MCF 10A (cell line): ENCODE measurements around the gene CHKB. TPM values are rescaled to one million over a fixed set of nuclear protein-coding genes. Genes with fewer than 3 reads are reported as not detected.

Source experiments
- BruUV-seq: library from RNA; stranded (reverse); fragments of 400-500 nt; replicated peaks from 2 replicates; lab custom pipeline; 2021; lab: Mats Ljungman, UMichigan
- CTCF ChIA-PET: fragments of 300-600 bp; sonication (Branson Sonifier 250); formaldehyde crosslinking; extraction: SDS; loops from one replicate; lab custom pipeline; 2021; ENCODE audit warnings: antibody characterized with exemption, inconsistent platforms; lab: Yijun Ruan, JAX
- POLR2A ChIA-PET: fragments of 300-600, 350-650 bp; sonication (Branson Sonifier 250); formaldehyde crosslinking; extraction: SDS; loops from one replicate; lab custom pipeline; 2020; ENCODE audit warnings: antibody characterized with exemption, inconsistent platforms; lab: Yijun Ruan, JAX
- DNase-seq: peaks from one replicate; pipeline ENCODE4 v3.0.0-alpha.2; 2018; ENCODE audit not compliant: unreplicated experiment
- H3K27ac Mint-ChIP-seq: one replicate; pipeline ENCODE4 v1.8.0; 2022; ENCODE audit warnings: mild to moderate bottlenecking, low read depth, mixed read lengths; ENCODE audit not compliant: unreplicated experiment
- H3K27me3 Mint-ChIP-seq: one replicate; pipeline ENCODE4 v1.8.0; 2022; ENCODE audit warnings: mixed read lengths; ENCODE audit not compliant: insufficient read depth, unreplicated experiment
- H3K36me3 Mint-ChIP-seq: one replicate; pipeline ENCODE4 v1.8.0; 2022; ENCODE audit warnings: mild to moderate bottlenecking, moderate library complexity, mixed read lengths; ENCODE audit not compliant: insufficient read depth, unreplicated experiment
- H3K4me1 Mint-ChIP-seq: one replicate; pipeline ENCODE4 v1.8.0; 2022; ENCODE audit warnings: mixed read lengths; ENCODE audit not compliant: insufficient read depth, unreplicated experiment
- H3K4me3 Mint-ChIP-seq: one replicate; pipeline ENCODE4 v1.8.0; 2022; ENCODE audit warnings: mild to moderate bottlenecking, moderate library complexity, mixed read lengths; ENCODE audit not compliant: unreplicated experiment
- H3K9me3 Mint-ChIP-seq: one replicate; pipeline ENCODE4 v1.8.0; 2022; ENCODE audit warnings: mixed read lengths; ENCODE audit not compliant: unreplicated experiment
- intact Hi-C: fragments of 100-400 bp; cut with micrococcal nuclease; formaldehyde crosslinking; loops from 2 replicates; pipeline ENCODE4 v1.14.1; 2022
- total RNA-seq: library from RNA; stranded (reverse); gene quantifications from 2 replicates; pipeline ENCODE4 v1.2.3, GENCODE V29; 2022
- TF ChIP-seq, protein P1 (sequence below): fragments of 200-600 bp; IDR thresholded peaks from one replicate; pipeline ENCODE4 v1.8.0; 2022; ENCODE audit warnings: antibody characterized with exemption, mild to moderate bottlenecking; ENCODE audit not compliant: unreplicated experiment

CHKB gene
- total RNA-seq, 1 experiment from 2014 or later = 60.6 TPM

DNA sequence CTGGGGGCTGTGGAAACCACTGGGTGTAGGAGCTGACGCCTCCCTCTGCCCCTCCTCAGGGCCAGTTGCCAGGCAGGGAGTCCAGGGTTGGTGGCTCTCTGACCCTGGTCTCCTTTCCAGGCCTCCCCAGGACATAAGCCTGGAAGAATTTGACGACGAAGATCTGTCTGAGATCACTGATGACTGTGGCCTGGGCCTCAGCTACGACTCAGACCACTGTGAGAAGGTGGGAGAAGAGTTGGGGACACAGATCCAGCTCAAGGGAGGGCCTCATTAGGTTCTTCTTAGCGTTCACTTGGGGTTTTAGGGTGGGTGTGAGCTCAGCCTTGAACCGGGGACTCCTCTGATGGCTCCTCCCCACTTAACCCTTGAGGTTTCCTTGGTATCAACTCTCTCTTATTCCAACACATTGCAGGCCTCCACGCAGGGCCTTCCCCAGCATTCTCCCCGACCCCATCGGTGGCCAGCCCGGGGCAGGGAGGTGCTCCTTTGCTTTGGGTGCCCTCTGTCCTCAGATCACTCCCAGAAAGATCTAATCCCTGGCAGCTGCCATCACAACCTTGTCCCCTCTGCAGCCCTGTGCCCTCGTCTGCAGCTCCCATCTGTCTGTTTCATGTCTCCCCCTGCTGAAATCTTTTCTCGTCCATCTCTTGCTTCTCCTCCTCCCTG lies 19.2 kb upstream of the CHKB start:
- peak overlapping the region; percentile 58 for H3K4me3 Mint-ChIP-seq
- peaks cover 6% of the 10 kb centered on the region for H3K36me3 Mint-ChIP-seq
- no peaks in the 10 kb centered on the region for H3K4me1 Mint-ChIP-seq
- TF ChIP-seq, protein P1, sequence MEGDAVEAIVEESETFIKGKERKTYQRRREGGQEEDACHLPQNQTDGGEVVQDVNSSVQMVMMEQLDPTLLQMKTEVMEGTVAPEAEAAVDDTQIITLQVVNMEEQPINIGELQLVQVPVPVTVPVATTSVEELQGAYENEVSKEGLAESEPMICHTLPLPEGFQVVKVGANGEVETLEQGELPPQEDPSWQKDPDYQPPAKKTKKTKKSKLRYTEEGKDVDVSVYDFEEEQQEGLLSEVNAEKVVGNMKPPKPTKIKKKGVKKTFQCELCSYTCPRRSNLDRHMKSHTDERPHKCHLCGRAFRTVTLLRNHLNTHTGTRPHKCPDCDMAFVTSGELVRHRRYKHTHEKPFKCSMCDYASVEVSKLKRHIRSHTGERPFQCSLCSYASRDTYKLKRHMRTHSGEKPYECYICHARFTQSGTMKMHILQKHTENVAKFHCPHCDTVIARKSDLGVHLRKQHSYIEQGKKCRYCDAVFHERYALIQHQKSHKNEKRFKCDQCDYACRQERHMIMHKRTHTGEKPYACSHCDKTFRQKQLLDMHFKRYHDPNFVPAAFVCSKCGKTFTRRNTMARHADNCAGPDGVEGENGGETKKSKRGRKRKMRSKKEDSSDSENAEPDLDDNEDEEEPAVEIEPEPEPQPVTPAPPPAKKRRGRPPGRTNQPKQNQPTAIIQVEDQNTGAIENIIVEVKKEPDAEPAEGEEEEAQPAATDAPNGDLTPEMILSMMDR = no peak
- no peak overlapping the region for H3K27ac Mint-ChIP-seq
- no peak for DNase-seq
- H3K9me3 Mint-ChIP-seq = no peaks in the 10 kb centered on the region
- ChIA-PET CTCF (no interaction called here), POLR2A (interaction anchor here (2.6 kb wide), 1 partner anchor 19 kb away, joined by 5 read pairs; no protein-coding TSS in a partner anchor)
- intact Hi-C loops = no loop called here
- H3K27me3 Mint-ChIP-seq = peaks cover 15% of the 10 kb centered on the region
- no TSS peak for BruUV-seq

DNA sequence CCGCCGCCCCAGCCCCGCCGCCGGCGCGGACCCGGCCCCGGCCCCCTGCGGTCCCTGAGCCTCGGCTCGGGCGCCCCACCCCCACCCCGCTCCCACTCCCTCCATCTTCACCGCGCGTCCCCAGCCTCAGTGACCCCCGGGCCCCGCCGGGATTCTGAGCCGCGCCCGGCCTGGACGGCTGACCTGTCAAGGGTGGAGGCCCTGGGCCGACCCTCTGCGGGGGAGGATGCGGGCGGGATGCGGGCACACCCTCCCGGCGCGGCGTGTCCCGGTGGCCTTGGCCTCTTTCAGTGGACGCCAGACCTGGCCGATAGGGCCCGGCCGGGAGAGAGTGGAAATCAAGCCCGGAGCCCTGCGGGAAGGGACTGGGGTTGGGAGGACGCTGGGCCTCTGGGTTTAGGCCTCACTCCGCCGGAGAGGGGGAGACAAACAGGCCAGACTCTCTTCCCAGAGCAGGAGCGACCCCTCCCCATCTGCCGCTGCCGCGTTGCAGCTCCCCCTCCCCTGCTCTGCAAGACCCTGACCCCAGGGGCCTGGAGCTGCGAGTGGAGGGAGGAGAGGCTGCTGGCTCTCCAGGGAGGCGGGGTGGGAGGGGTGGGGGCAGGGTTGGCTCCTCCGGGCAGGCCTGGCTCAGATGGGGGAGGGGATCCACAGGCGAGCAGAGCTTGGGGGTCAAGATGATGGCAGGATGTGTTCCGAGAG lies 18.5 kb upstream of the CHKB start:
- peaks cover 13% of the 10 kb centered on the region for H3K27me3 Mint-ChIP-seq
- POLR2A ChIA-PET = interaction anchor here (2.6 kb wide), 1 partner anchor 20 kb away, joined by 5 read pairs; no protein-coding TSS in a partner anchor
- peak overlapping the region; percentile 58 for H3K4me3 Mint-ChIP-seq
- BruUV-seq = no TSS peak
- TF ChIP-seq, protein P1 = no peak
- no peak for DNase-seq
- H3K4me1 Mint-ChIP-seq = no peaks in the 10 kb centered on the region
- no peaks in the 10 kb centered on the region for H3K9me3 Mint-ChIP-seq
- peaks cover 6% of the 10 kb centered on the region for H3K36me3 Mint-ChIP-seq
- CTCF ChIA-PET = no interaction called here
- intact Hi-C loops = no loop called here
- H3K27ac Mint-ChIP-seq = no peak overlapping the region

DNA sequence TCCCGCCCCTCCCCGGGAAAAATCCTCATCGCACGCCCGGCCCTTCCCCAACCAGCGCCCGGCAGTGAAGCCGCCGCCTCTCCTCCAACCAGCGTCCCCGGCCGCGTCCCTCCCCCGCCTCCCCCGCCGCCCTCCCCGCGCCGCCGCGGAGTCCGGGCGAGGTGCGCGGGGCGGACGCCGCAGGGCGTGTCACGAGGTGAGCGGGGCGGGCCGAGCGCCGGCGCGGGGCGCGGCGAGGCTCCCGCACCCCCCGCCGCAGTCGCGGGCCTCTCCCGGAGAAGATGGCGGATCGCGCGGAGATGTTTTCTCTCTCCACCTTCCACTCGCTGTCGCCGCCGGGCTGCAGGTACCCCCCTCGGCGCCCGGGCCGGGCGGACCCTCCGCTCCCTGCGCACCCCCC lies 17.9 kb upstream of the CHKB start, which contains the start of gene MAPK8IP2:
Gene MAPK8IP2 (plus strand): TSS at position 256 of the 400 bp plus-strand sequence. CDS start 26 bp downstream, at position 282.
- no peak within 1 kb of the TSS for H3K27ac Mint-ChIP-seq
- H3K4me3 Mint-ChIP-seq = peak within 1 kb of the TSS; percentile 58
- POLR2A ChIA-PET = interaction anchor here (0.5 kb wide), 1 partner anchor 17 kb away, joined by 4 read pairs; no protein-coding TSS in a partner anchor
- peaks cover 6% of the 10 kb centered on the region for H3K36me3 Mint-ChIP-seq
- DNase-seq = no peak
- CTCF ChIA-PET = no interaction called here
- H3K9me3 Mint-ChIP-seq = no peaks in the 10 kb centered on the region
- TF ChIP-seq, protein P1 = no peak
- H3K27me3 Mint-ChIP-seq = peaks cover 13% of the 10 kb centered on the region
- intact Hi-C loops = no loop called here
- H3K4me1 Mint-ChIP-seq = no peaks in the 10 kb centered on the region
- BruUV-seq = no TSS peak

DNA sequence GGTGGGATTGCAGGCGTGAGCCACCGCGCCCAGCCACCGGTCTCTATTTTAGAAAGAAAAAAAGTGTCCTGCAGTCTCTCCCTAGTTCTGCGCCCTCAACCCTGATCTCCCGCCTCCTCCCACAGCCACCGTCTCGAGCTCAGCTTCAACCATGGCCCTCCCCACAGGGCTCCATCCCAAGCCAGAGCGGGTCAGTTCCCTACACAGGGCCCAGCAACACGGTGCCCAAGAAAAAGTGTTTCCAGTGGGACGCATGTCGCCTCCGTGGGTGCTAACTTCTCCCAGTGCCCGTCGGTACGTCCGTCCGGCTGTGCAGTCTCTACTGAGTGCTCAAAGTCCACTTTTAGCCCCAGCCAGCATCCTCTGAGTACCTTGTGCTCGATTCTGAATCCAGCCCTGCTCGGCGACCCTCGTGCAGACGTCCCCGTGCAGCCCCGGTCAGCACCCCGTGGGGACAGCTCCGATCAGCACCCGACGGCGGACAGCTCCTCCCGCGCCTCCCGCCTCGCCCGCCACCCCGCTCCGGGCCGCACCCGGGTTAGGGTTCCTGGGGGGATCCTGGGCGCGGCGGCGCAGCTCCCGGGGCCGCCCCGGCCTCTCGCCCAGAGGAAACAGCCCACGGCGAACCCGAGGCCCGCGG lies 17.3 kb upstream of the CHKB start:
- H3K27ac Mint-ChIP-seq = no peak overlapping the region
- peaks cover 6% of the 10 kb centered on the region for H3K36me3 Mint-ChIP-seq
- no peaks in the 10 kb centered on the region for H3K4me1 Mint-ChIP-seq
- ChIA-PET CTCF (no interaction called here), POLR2A (interaction anchor here (0.5 kb wide), 1 partner anchor 16 kb away, joined by 4 read pairs; no protein-coding TSS in a partner anchor)
- DNase-seq = peak; percentile 9
- H3K27me3 Mint-ChIP-seq = peaks cover 13% of the 10 kb centered on the region
- H3K9me3 Mint-ChIP-seq = no peaks in the 10 kb centered on the region
- peak overlapping the region; percentile 50 for H3K4me3 Mint-ChIP-seq
- TF ChIP-seq, protein P1 = no peak
- intact Hi-C loops = no loop called here
- BruUV-seq = no TSS peak
